GM12864 (cell line): Measurements from ENCODE around the gene CDC42BPA.

ENCODE experiments used
- DNase-seq: peaks from one replicate; pipeline ENCODE4 v3.0.0-alpha.2; 2011; ENCODE audit warnings: low read depth
- H3K4me3 ChIP-seq: 2 replicates; pipeline ENCODE4 v1.5.1; 2011; ENCODE audit warnings: mild to moderate bottlenecking, low read depth, low read length, control low read depth
- TF ChIP-seq, protein P1 (sequence below): IDR thresholded peaks from 2 replicates; pipeline ENCODE4 v1.5.1; 2011; ENCODE audit warnings: low read depth, mild to moderate bottlenecking, moderate library complexity, low read length, control low read depth, inconsistent platforms; ENCODE audit errors: missing control alignments

Gene CDC42BPA

GRCh38 chr1:227166559-227166958 lies 151.7 kb downstream of the CDC42BPA start:
- TF ChIP-seq, protein P1, sequence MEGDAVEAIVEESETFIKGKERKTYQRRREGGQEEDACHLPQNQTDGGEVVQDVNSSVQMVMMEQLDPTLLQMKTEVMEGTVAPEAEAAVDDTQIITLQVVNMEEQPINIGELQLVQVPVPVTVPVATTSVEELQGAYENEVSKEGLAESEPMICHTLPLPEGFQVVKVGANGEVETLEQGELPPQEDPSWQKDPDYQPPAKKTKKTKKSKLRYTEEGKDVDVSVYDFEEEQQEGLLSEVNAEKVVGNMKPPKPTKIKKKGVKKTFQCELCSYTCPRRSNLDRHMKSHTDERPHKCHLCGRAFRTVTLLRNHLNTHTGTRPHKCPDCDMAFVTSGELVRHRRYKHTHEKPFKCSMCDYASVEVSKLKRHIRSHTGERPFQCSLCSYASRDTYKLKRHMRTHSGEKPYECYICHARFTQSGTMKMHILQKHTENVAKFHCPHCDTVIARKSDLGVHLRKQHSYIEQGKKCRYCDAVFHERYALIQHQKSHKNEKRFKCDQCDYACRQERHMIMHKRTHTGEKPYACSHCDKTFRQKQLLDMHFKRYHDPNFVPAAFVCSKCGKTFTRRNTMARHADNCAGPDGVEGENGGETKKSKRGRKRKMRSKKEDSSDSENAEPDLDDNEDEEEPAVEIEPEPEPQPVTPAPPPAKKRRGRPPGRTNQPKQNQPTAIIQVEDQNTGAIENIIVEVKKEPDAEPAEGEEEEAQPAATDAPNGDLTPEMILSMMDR = no peak
- no peak for DNase-seq
- no peak overlapping the region for H3K4me3 ChIP-seq

DNA sequence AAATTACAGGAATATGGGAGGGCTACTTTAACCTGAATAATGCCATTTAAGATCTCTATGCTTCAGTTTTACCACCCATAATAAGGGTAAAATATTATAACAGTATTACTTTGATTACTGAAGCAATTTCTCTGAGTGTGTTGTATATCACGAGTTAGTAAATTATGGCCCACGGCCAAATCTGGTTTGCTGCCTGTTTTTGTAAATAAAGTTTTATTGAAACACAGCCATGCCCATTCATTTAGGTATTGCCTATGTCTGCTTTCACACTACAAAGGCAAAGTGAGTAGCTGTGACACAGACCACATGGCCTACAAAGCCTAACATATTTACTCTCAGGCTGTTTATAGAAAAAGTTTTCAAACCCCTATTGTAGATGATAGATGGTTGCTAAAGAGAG lies 156.8 kb downstream of the CDC42BPA start:
- TF ChIP-seq, protein P1 = no peak
- H3K4me3 ChIP-seq = no peak overlapping the region
- DNase-seq = no peak

DNA sequence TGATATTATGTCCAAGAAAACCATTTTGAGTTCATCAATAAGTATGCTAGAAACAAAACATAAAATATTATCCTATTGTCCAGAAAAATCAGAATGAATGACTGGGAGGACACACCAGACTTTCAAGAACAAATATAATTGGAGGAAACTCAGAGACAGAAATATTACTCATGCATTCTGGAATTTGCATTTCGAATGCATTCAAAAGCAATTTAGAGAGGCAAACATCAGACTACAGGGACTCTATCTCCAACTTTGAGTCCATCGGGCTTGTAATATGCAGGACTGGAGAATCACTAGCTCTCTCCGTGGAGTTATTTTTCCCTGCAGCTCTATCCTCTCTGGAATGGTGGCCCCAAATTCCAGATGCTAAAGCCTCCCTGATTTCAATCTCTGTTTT lies 161.8 kb downstream of the CDC42BPA start:
- DNase-seq = no peak
- H3K4me3 ChIP-seq = no peak overlapping the region
- TF ChIP-seq, protein P1 = no peak

DNA sequence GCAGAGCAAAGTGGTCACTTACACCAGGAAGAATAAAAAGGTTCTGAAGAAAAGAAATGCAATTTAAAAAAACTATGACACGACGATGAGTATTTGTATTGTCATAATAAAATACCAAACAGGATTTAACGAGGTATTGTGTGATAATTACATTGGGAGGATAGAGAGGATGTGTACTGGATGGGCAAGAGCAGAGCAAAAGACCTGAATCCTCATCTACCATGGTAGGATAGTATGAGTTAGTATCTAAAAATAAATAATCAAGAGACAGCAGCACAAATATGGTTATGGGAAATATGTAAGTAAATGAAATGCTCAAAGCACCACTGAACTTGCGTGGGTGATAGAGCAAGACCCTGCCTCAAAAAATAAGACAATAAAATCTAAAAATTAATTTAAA lies 162.6 kb downstream of the CDC42BPA start:
- TF ChIP-seq, protein P1 = no peak
- no peak for DNase-seq
- H3K4me3 ChIP-seq = no peak overlapping the region

- DNase-seq = no peak
- TF ChIP-seq, protein P1 = no peak
- no peak overlapping the region for H3K4me3 ChIP-seq
Observed at GRCh38 chr1:227155004-227155403, 163.3 kb downstream of the CDC42BPA start.

- H3K4me3 ChIP-seq = no peak overlapping the region
- TF ChIP-seq, protein P1 = no peak
- DNase-seq = no peak
Observed at GRCh38 chr1:227152525-227152924, 165.8 kb downstream of the CDC42BPA start.

DNA sequence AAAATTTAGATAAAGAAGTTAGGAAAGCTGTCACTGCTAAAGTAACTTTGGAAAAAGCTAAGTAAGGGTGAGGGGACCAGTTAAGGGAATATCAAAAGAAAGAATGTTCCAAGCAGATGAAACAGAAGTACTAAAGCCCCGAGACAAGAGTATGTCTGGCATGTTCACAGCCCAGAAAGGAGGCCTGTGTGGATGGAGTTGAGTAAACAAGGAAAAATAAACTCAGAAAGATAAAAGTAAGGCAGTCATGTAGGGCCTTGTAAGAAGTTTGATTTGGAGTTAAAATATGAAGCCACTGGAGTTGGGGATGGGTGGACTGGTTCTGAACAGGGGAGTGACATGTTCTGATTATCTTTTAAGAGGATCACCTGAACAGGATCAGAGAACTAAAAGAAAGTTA lies 177.9 kb downstream of the CDC42BPA start:
- TF ChIP-seq, protein P1 = no peak
- H3K4me3 ChIP-seq = no peak overlapping the region
- no peak for DNase-seq
